Activated naive CD4-positive, alpha-beta T cell treated with anti-CD3 and anti-CD28 coated beads, Interleukin-2, amount 10 ng/mL, durations not matched to agents 5 hours and 36 hours (primary cell): ENCODE measurements around the gene DAG1. TPM values are rescaled to one million over a fixed set of nuclear protein-coding genes. Genes with fewer than 3 reads are reported as not detected.

Experiments used
- total RNA-seq, 2 experiments: library from RNA; stranded (reverse); gene quantifications; one replicate each; pipeline ENCODE4 v1.2.3, GENCODE V29; 2021

The DAG1 gene
- 10 to 100 TPM; 16.9 to 17.1 TPM for total RNA-seq

DNA sequence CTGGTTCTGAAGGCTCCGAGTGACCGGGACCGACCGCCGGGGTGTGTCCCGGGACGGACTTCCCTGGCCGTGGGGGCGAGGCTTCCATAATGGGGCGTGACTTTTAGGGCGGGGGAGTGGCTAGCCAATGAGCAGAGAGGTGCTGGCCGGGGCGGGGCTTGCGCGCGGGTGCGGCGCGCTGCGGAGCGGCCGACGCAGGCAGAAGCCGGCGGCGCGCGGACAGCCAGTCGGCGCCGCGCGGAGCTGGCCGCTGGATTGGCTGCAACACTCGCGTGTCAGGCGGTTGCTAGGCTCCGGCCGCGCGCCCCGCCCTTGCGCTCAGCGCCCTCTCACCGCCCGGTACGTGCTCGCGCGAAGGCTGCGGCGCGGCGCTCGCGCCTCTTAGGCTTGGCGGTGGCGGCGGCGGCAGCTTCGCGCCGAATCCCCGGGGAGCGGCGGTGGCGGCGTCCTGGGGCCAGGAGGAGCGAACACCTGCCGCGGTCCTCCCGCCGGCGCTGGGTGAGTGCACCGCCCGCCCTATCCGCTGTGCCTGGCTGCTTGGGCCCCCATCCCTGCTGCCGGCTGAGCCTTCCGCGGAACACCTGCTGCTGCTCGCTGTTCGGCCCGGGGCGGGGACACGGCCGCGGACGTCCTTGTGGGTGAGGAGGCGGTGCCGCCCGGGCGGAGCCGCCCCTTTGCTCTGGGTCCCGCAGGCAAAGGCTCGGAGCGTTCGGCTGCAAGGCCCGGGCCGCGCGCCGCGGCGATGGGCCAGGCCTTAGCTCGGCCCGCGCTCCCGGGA is at the start of gene DAG1:
Gene DAG1, plus strand, starts transcription at position 332 of the 778 bp plus-strand sequence. CDS start 40,268 bp downstream, outside the sequence.

DNA sequence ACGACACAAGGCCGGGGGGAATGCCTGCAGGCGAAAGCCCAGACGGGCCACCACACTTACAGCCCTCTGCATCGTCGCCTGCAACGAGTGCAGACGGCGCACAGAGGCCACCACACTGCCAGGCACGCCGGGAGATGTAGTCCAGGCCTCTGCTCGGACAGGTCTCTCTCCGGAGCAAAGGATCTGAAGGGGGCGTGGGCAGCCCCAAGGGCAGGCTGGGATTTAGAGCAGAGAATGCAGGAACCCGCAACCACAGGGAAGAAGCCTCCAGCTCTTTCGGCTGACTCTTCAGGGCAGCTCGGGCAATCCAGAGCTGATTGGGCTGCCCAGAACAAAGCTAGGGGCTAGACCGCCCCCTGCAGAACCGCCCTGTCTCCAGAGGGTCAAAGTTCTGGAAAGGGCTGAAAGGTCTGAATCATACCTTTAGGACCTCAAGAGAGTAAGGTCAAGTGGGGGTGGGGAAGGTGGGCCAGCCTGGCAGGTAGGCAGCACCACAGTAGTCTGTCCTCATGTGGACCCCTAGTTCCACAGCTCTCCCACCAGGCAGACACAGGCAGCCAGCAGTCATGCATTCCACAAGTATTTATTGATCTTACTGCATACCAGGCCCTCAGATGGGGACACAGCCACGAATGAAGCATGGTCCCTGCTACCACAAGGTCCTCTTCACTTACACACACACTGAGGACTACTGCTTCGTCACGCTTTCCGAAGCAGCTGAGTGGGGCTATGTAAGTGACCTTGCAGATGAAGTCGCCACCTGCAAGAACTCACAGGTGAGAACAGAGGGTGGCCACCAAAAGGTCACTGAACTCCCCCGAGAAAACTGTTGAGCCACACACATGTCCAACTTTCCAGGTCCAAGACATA is 47.5 kb upstream of the DAG1 start, which contains the start of gene AMT:
Gene AMT, minus strand, starts transcription at position 95 of the 870 bp plus-strand sequence. Its CDS starts 23 bp downstream, at position 72.

DNA sequence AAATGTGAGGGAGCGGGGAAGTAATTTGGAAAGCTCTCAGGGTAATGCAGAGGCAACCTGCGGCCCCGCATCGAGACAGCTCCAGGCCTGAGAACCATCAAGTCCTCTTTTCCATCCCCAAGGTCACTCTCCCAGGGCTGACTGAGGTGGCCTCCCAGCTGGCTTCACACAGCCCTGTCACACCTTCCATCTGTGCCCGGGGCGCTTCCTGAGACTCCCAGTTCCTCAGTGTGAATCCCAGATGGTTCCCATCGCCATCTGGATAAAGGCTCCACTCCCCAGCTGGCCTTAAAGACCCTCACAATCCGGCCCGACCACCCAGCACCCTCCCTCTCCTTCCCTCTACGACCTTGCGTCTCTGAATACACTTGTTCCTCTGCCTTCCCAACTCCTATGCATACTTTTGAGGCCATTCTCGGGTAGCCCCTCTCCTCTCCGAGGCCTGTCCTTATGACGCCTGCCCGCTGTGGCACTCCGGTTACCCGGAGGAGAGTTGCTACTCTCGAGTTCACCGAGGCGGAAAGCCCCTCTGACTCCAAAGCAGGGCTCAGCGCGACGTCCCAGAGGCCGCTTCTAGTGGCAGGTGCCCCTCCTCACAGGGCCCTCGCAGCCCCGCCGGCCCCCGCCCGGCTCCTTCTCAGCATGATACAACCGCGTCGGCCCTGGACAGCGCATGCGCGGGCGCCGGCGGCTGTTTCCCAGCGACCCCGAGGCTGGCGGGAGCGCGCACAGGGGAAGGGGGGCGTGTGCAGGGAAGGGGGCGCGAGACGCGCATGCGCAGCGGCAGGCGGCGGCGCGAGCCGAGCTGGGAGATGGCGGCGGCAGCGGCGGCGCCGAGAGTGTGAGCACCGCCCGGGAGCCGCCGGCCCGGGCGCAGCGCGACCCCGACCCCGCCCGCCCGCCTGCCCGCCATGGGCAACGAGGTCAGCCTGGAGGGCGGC is 83.9 kb downstream of the DAG1 start, which contains the start of gene BSN:
Gene BSN, plus strand, starts transcription at position 786 of the 941 bp plus-strand sequence. Its CDS starts 126 bp downstream, at position 912.

Other genes starting within 250 kb of the DAG1 start
- 10 to 100 TPM in 1 of 2 experiments, 1 to 10 TPM in 1; 9.1 to 11.1 TPM for gene C3orf62, start 193.0 kb upstream of the DAG1 start, total RNA-seq
- gene USP4, start 130.2 kb upstream of the DAG1 start, total RNA-seq = 10 to 100 TPM; 78.1 to 79.6 TPM
- gene GPX1, start 111.9 kb upstream of the DAG1 start, total RNA-seq = 10 to 100 TPM; 83.7 to 87.8 TPM
- 100 to 1,000 TPM; 431 to 434 TPM for gene RHOA, start 58.3 kb upstream of the DAG1 start, total RNA-seq
- gene TCTA, start 57.8 kb upstream of the DAG1 start, total RNA-seq = 10 to 100 TPM; 24.7 to 25.1 TPM
- 1 to 10 TPM; 5.0 to 5.7 TPM for gene AMT, start 47.8 kb upstream of the DAG1 start, total RNA-seq
- gene NICN1, start 40.9 kb upstream of the DAG1 start, total RNA-seq = 10 to 100 TPM; 25.3 to 27.3 TPM
- under 1 TPM; 0.02 to 0.03 TPM for gene BSN, start 84.2 kb downstream of the DAG1 start, total RNA-seq
- 100 to 1,000 TPM; 139 to 146 TPM for gene APEH, start 204.1 kb downstream of the DAG1 start, total RNA-seq
- 1 to 10 TPM; 9.8 to 10.0 TPM for gene MST1, start 219.2 kb downstream of the DAG1 start, total RNA-seq
- gene RNF123, start 219.3 kb downstream of the DAG1 start, total RNA-seq = 10 to 100 TPM; 44.7 to 52.3 TPM
- gene AMIGO3, start 249.4 kb downstream of the DAG1 start, total RNA-seq = under 1 TPM in 1 of 2 experiments, not detected in 1; 0.19 TPM